ENCODE data around the gene CDH12. TPM values are rescaled to one million over a fixed set of nuclear protein-coding genes. Genes with fewer than 3 reads are reported as not detected.

Gene CDH12
- total RNA-seq, 1 experiment from 2014 or later, result not detected

GRCh38 chr5:22496666-22497065, 356.5 kb downstream of the CDH12 start:
- Histone ChIP-seq H3K4me1 (ENCODE audit: insufficient read depth, low read length) (no peaks in the 10 kb centered on the region), H3K79me1 (ENCODE audit: insufficient read depth, low read depth, low read length, poor library complexity, severe bottlenecking) (no peaks in the 10 kb centered on the region), H3K9me3 (ENCODE audit: control insufficient read depth, low read depth, low read length) (no peaks in the 10 kb centered on the region), H3K27me3 (ENCODE audit: insufficient read depth, low read length) (no peaks in the 10 kb centered on the region), H4K8ac (replicated peaks; ENCODE audit: insufficient read length, low read depth, low read length) (no peak overlapping the region), H3K23ac (ENCODE audit: insufficient read length, low read depth, low read length) (no peak overlapping the region), H3K79me2 (ENCODE audit: insufficient read depth, low read length) (no peaks in the 10 kb centered on the region), H2BK20ac (ENCODE audit: low read depth, low read length, poor library complexity, severe bottlenecking) (no peak overlapping the region), H3K9ac (ENCODE audit: extremely low read depth, insufficient read length, low read length) (no peak overlapping the region), H3T11ph (ENCODE audit: low read length) (no peak overlapping the region), H3K4ac (ENCODE audit: low read depth, low read length) (no peak overlapping the region), H2BK12ac (ENCODE audit: insufficient read length, low read depth, low read length) (no peak overlapping the region), H2BK120ac (ENCODE audit: low read depth, low read length, poor library complexity, severe bottlenecking) (no peak overlapping the region), H3K23me2 (ENCODE audit: insufficient read length, low read depth, low read length, poor library complexity, severe bottlenecking) (no peaks in the 10 kb centered on the region), H3K4me2 (ENCODE audit: insufficient read depth, insufficient read length, low read length) (no peak overlapping the region), H2AFZ (ENCODE audit: low read length) (no peak overlapping the region), H4K5ac (ENCODE audit: insufficient read length, low read depth, low read length) (no peak overlapping the region), H3K27ac (ENCODE audit: insufficient read length, low read depth, low read length) (no peak overlapping the region), H3K18ac (ENCODE audit: insufficient read length, low read depth, low read length) (no peak overlapping the region), H3K56ac (ENCODE audit: insufficient read length, low read depth, low read length) (no peak overlapping the region), H2BK5ac (ENCODE audit: insufficient read length, low read length) (no peak overlapping the region), H4K91ac (ENCODE audit: insufficient read length, low read depth, low read length) (no peak overlapping the region), H2BK15ac (ENCODE audit: low read depth, low read length) (no peak overlapping the region), H2AK5ac (ENCODE audit: insufficient read length, low read length) (no peak overlapping the region), H3K14ac (ENCODE audit: insufficient read depth, low read length) (no peak overlapping the region), H4K20me1 (ENCODE audit: control insufficient read depth, insufficient read depth, insufficient read length) (no peaks in the 10 kb centered on the region)
- DNase-seq, result no peak
- WGBS (ENCODE audit: extremely low coverage, insufficient read length, low lambda C conversion rate), result no CpG with 5 or more reads among the region's 4 CpGs
- peaks cover 0 to 7% (median 0%) of the 10 kb centered on the region in 3 experiments; a peak in 2 of 7 replicates for H3K36me3 Mint-ChIP-seq (ENCODE audit: insufficient read depth in 1 of 3, low read depth in 3 of 3)
- no peak overlapping the region for H3K27ac Mint-ChIP-seq
- H3K4me3 Mint-ChIP-seq, result no peak overlapping the region
- H3K9me3 Mint-ChIP-seq, result peaks cover under 1 to 8% of the 10 kb centered on the region in 2 experiments; a peak in 3 of 5 replicates
- TF ChIP-seq, protein P1, sequence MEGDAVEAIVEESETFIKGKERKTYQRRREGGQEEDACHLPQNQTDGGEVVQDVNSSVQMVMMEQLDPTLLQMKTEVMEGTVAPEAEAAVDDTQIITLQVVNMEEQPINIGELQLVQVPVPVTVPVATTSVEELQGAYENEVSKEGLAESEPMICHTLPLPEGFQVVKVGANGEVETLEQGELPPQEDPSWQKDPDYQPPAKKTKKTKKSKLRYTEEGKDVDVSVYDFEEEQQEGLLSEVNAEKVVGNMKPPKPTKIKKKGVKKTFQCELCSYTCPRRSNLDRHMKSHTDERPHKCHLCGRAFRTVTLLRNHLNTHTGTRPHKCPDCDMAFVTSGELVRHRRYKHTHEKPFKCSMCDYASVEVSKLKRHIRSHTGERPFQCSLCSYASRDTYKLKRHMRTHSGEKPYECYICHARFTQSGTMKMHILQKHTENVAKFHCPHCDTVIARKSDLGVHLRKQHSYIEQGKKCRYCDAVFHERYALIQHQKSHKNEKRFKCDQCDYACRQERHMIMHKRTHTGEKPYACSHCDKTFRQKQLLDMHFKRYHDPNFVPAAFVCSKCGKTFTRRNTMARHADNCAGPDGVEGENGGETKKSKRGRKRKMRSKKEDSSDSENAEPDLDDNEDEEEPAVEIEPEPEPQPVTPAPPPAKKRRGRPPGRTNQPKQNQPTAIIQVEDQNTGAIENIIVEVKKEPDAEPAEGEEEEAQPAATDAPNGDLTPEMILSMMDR (conservative IDR thresholded peaks at IDR 0.05), result no peak
- H3K27me3 Mint-ChIP-seq (ENCODE audit: low read depth), result no peaks in the 10 kb centered on the region
- H3K4me1 Mint-ChIP-seq, result 0 out of 4 replicates have a peak, but pooled peaks cover 0 to 4% of the 10 kb centered on the region in 2 experiments
